ENCODE data around the gene CDHR3. TPM values are rescaled to one million over a fixed set of nuclear protein-coding genes. Genes with fewer than 3 reads are reported as not detected.
A peak's percentile ranks its signal among the peaks of the same experiment; 100 is the strongest.
"Not testable (repeated sequence)": the region's sequence is repeated elsewhere in the genome, so short reads cannot be mapped to it uniquely, and the experiment has no call there.

CDHR3 gene
- polyA plus RNA-seq, 4 donors, result 5.0 to 6.8 (median 6.0) TPM

GRCh38 chr7:105990727-105991453, 27.8 kb downstream of the CDHR3 start:
- no peak for DNase-seq (ENCODE audit: low read depth in 4 of 4, low spot score in 3 of 4)

DNA sequence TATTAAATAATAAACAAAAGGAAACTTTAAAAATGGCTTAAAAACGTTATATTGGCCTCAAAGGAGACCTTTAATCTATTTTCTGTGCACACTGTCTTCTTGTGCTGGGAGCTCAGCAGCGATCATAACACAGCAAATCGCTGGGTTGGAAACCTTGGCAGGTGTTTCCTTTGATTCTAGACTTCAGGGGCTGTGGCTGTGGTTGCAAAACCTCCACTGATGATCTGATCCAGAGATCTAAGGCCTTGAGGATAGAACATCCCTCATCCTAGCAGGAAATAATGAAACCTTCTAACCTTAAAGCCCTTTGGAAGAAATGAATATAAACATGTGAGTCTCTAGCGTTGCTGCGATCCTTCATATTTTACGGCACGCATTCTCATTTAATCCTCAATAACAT, 29.8 kb downstream of the CDHR3 start:
- DNase-seq (ENCODE audit: low read depth in 4 of 4, low spot score in 3 of 4), result no peak

GRCh38 chr7:105996860-105997737, 34.0 kb downstream of the CDHR3 start:
- DNase-seq (ENCODE audit: low read depth in 4 of 4, low spot score in 3 of 4), result no peak

- DNase-seq (ENCODE audit: low read depth in 4 of 4, low spot score in 3 of 4), result no peak
Measured at GRCh38 chr7:105999256-105999655, 36.2 kb downstream of the CDHR3 start.

DNA sequence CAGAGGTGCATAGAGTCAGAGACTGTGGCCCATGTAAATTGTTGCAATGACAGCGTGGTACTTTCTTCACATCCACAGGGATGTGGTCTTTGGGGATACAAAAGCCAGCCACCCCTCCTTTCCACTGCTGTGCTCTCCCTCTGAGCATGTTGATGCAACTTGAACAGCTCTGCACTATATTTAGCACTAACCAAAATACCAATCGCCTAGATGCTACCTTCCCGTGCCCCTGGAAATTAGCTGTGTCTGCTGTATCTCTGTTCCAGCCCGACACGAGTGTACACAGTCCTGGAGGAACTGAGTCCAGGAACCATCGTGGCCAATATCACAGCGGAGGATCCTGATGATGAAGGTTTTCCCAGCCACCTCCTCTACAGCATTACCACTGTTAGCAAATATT, 38.1 kb downstream of the CDHR3 start:
- DNase-seq (ENCODE audit: low read depth in 4 of 4, low spot score in 3 of 4), result no peak

DNA sequence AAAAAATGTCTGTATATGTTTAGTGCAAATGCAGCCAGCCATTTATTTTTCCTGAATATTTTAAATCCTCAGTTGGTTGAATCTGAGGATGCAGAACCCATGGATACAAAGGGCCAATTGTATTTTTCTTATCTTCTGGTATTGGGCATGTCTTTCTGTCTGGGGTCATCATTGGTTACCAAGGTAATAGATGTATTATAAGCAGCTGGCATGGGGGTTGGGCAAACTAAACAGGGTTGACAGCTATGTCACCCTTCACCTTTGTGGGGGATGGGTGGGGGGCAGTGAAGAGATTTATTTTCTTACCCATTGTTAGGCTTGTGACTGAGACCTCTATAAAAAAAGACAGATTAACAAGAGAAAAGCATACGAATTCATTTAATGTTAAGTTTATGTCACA, 38.8 kb downstream of the CDHR3 start:
- no peak for DNase-seq (ENCODE audit: low read depth in 4 of 4, low spot score in 3 of 4)

GRCh38 chr7:106003525-106004064, 40.5 kb downstream of the CDHR3 start:
- no peak for DNase-seq (ENCODE audit: low read depth in 4 of 4, low spot score in 3 of 4)

DNA sequence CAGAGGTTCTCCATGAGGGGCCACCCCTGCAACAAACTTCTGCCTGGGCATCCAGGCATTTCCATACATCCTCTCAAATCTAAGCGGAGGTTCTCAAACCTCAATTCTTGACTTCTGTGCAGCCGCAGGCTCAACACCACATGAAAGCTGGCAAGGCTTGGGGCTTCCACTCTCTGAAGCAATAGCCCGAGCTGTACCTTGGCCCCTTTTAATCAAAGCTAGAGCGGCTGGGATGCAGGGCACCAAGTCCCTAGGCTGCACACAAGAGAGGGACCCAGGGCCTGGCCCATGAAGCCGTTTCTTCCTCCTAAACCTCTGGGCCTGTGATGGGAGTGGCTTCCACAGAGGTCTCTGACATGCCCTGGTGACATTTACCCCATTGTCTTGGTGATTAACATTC, 43.8 kb downstream of the CDHR3 start:
- no peak for DNase-seq (ENCODE audit: low read depth in 4 of 4, low spot score in 3 of 4)

DNA sequence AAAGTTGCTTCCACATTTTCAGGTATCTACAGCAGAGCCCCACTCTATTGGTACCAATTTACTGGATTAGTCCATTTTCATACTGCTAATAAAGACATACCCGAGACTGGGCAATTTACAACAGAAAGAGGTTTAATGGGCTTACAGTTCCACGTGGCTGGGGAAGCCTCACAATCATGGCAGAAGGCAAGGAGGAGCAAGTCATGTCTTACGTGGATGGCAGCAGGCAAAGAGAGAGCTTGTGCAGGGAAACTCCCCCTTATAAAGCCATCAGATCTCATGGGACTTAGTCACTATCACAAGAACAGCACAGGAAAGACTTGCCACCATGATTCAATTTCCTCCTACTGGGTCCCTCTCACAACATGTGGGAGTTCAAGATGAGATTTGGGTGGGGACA, 44.7 kb downstream of the CDHR3 start:
- DNase-seq (ENCODE audit: low read depth in 4 of 4, low spot score in 3 of 4), result not testable (repeated sequence)

DNA sequence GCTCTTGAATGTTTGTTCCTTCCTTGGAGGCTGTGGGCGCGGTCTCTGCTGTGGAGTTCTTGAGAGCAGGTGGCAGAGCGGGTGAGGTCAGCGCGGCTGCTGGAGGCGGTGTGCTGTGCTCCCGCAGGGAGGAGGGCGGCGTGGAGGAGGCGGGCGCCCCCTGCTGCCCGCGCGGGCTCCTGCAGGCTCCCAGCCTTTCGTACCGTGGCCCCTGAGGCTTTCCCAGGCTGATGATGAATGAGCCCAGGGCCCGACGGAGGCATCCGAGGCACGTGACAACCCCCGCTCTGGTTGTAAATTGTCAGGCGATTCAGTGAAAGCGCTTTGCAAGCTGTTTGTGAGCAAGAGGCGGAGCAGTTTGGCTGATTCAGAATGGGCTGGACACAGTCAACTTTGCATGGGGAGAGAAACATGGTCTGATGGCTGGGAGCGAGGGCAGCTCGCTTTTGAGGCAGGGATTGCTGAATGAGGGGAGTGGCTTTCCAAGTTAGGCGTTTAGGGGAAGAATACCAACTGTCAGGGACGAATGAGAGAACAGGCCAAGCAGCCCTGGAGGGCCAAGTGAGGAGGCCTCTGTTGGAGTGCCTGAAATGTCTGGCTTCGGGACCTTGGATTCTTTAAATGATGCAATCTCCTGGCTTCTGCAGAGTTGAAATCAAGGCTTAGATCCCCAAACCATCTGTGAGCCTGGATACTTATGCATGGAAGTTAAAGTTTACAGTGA, 46.6 kb downstream of the CDHR3 start:
- DNase-seq (ENCODE audit: low read depth in 4 of 4, low spot score in 3 of 4), result peak; percentile 73 to 84 (median 82)

GRCh38 chr7:106010331-106010730, 47.3 kb downstream of the CDHR3 start:
- peak in 1 of 4 donors; percentile 39 for DNase-seq (ENCODE audit: low read depth in 4 of 4, low spot score in 3 of 4)

GRCh38 chr7:106010866-106011265, 47.8 kb downstream of the CDHR3 start:
- no peak for DNase-seq (ENCODE audit: low read depth in 4 of 4, low spot score in 3 of 4)

DNA sequence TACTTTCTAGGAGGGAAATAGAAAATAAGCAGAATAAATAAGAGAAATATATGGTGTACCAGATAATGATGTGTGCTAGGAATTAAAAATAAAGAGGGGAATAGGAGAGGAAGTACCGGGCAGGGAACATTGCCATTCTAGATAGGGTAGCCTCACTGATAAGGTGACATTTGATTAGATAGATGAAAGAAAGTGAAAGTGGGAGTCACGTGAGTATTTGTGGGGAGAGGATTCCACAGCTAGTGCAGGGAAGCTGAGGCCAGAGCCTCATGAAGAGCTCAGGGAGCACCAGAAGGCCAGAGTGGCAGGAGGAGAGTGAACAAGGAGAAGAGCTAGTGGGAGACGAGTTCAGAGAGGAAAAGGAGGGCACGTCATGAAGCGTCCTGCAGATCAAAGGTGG, 49.1 kb downstream of the CDHR3 start:
- DNase-seq (ENCODE audit: low read depth in 4 of 4, low spot score in 3 of 4), result no peak

- no peak for DNase-seq (ENCODE audit: low read depth in 4 of 4, low spot score in 3 of 4)
Measured at GRCh38 chr7:106012935-106013439, 49.9 kb downstream of the CDHR3 start.

DNA sequence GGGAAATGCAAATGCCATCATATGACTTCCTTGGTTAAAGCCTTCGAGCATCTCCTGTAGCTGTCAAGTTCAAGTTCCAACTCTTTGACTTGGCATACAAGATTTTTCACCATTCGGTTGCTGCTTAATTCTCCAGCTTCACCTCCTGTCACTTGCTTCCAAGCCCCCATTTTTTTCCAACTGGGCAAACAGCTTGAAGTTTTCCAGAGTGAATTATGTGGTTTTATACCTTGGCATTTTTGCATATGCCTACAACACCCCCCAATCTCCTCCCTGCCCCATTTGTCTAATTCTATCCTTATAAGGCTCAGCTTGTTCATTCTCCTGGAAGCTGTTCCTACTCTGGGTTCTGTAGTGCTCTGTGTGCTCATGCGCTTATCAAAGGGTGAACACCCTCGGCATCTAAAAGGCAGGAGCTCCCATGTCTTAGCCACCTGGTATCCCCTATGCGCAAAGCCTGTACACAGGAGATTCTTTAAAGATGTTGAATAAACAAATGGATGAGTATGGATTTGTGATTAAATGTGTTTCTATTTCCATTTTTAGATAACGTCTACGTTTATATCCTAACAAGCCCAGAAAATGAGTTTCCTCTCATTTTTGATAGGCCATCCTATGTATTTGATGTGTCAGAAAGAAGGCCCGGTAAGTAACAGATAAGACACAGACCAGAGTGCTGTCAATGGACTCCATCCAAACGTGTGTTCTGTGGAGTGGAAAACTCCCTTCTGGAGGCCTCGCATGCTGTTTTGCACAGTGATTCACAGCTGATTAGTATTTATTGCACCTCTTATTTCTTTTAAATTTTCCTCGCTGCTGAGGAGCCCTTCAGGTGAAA, 52.5 kb downstream of the CDHR3 start:
- no peak for DNase-seq (ENCODE audit: low read depth in 4 of 4, low spot score in 3 of 4)

DNA sequence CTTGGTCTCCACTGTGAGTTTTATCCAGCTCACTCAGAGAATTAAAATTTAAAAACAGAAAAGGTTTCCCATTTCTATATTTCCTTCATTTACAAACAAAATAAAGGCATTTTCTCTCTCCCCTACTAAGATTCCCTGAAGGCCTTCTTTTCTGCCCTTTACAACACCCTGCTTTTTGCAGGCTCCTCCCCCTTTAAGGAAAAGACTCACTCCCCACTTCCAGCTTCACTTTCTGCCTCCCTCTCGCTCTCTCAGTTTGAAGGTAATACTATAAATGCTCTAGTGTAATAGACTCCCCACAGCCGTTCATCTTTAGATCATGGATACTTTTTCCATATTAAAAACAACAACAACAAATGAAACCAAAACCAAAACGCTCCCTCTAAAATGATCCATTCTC, 53.3 kb downstream of the CDHR3 start:
- no peak for DNase-seq (ENCODE audit: low read depth in 4 of 4, low spot score in 3 of 4)

GRCh38 chr7:106017657-106018056, 54.6 kb downstream of the CDHR3 start:
- no peak for DNase-seq (ENCODE audit: low read depth in 4 of 4, low spot score in 3 of 4)

GRCh38 chr7:106018566-106019469, 55.8 kb downstream of the CDHR3 start:
- DNase-seq (ENCODE audit: low read depth in 4 of 4, low spot score in 3 of 4), result no peak

- no peak for DNase-seq (ENCODE audit: low read depth in 4 of 4, low spot score in 3 of 4)
Measured at GRCh38 chr7:106019470-106019820, 56.4 kb downstream of the CDHR3 start.

Measured in right renal pelvis (tissue), 4 donors.